Neuronal stem cell (in vitro differentiated cells): ENCODE data around the gene INSM1.
"Not testable (repeated sequence)": the region's sequence is repeated elsewhere in the genome, so short reads cannot be mapped to it uniquely, and the experiment has no call there.

Experiments
- DNase-seq: peaks from one replicate; pipeline ENCODE4 v3.0.0-alpha.2; 2013; ENCODE audit warnings: low spot score
- H2AFZ ChIP-seq: one replicate; pipeline ENCODE4 v1.6.1; 2013; ENCODE audit warnings: mild to moderate bottlenecking, low read length, inconsistent platforms
- H2AK5ac ChIP-seq: 2 replicates; pipeline ENCODE4 v1.6.1; 2013; ENCODE audit warnings: low read depth, mild to moderate bottlenecking, inconsistent platforms, low read length, moderate library complexity, mixed read lengths
- H2BK120ac ChIP-seq: 2 replicates; pipeline ENCODE4 v1.6.1; 2013; ENCODE audit warnings: low read depth, mild to moderate bottlenecking, inconsistent platforms, low read length, moderate library complexity, mixed read lengths
- H2BK12ac ChIP-seq: one replicate; pipeline ENCODE4 v1.6.1; 2013; ENCODE audit warnings: low read length, inconsistent platforms
- H2BK15ac ChIP-seq: 2 replicates; pipeline ENCODE4 v1.6.1; 2013; ENCODE audit warnings: mild to moderate bottlenecking, low read length, inconsistent platforms, mixed read lengths
- H2BK5ac ChIP-seq: one replicate; pipeline ENCODE4 v1.6.1; 2013; ENCODE audit warnings: inconsistent platforms, mild to moderate bottlenecking, low read length, moderate library complexity
- H3K14ac ChIP-seq: one replicate; pipeline ENCODE4 v1.6.1; 2013; ENCODE audit warnings: low read length, inconsistent platforms
- H3K18ac ChIP-seq: 2 replicates; pipeline ENCODE4 v1.6.1; 2013; ENCODE audit warnings: low read length, inconsistent platforms
- H3K23ac ChIP-seq: 2 replicates; pipeline ENCODE4 v1.6.1; 2013; ENCODE audit warnings: low read depth, mild to moderate bottlenecking, mixed read lengths, low read length, inconsistent platforms; ENCODE audit not compliant: poor library complexity
- H3K27ac ChIP-seq: replicated peaks from 3 replicates; pipeline ENCODE4 v1.5.1; 2013; ENCODE audit warnings: low read length, inconsistent platforms
- H3K27me3 ChIP-seq, 3 experiments: 2 replicates each; pipeline ENCODE4 v1.6.1; 2013; ENCODE audit warnings: low read length in 3 of 3, mild to moderate bottlenecking in 2 of 3, inconsistent platforms in 1 of 3, low read depth in 1 of 3, mixed read lengths in 1 of 3, moderate library complexity in 1 of 3; ENCODE audit not compliant: control insufficient read depth in 3 of 3, insufficient read depth in 3 of 3
- H3K36me3 ChIP-seq, 2 donors: replicated peaks in 1 of 2; 2 replicates each; pipeline ENCODE4 v1.6.1; 2013; ENCODE audit warnings: low read length in 2 of 2; ENCODE audit not compliant: control insufficient read depth in 2 of 2, insufficient read depth in 2 of 2
- H3K4ac ChIP-seq: 2 replicates; pipeline ENCODE4 v1.6.1; 2013; ENCODE audit warnings: inconsistent platforms, mild to moderate bottlenecking, low read length, moderate library complexity
- H3K4me1 ChIP-seq, 2 donors: 1 replicate in 1 of 2; 2 replicates in 1 of 2; pipeline ENCODE4 v1.6.1; 2013; ENCODE audit warnings: low read length in 2 of 2, low read depth in 1 of 2; ENCODE audit not compliant: control insufficient read depth in 2 of 2, insufficient read depth in 1 of 2
- H3K4me2 ChIP-seq: one replicate; pipeline ENCODE4 v1.6.1; 2013; ENCODE audit warnings: mild to moderate bottlenecking, low read length, inconsistent platforms; ENCODE audit not compliant: insufficient read depth, poor library complexity, severe bottlenecking
- H3K4me3 ChIP-seq, 2 donors: 2 replicates each; pipeline ENCODE4 v1.5.1; 2013; ENCODE audit warnings: low read length in 2 of 2, mild to moderate bottlenecking in 2 of 2, inconsistent platforms in 1 of 2, moderate library complexity in 1 of 2
- H3K79me1 ChIP-seq: one replicate; pipeline ENCODE4 v1.6.1; 2013; ENCODE audit warnings: low read depth, mild to moderate bottlenecking, inconsistent platforms, low read length, moderate library complexity
- H3K9ac ChIP-seq: one replicate; pipeline ENCODE4 v1.6.1; 2013; ENCODE audit warnings: mild to moderate bottlenecking, low read depth, low read length, inconsistent platforms; ENCODE audit not compliant: poor library complexity
- H3K9me3 ChIP-seq, 2 donors: replicated peaks in 1 of 2; 2 replicates each; pipeline versions ENCODE3 to v1.6.1; 2013; ENCODE audit warnings: low read length in 2 of 2, mild to moderate bottlenecking in 2 of 2, inconsistent platforms in 1 of 2, low read depth in 1 of 2, mixed read lengths in 1 of 2, moderate library complexity in 1 of 2; ENCODE audit not compliant: control insufficient read depth in 2 of 2, insufficient read depth in 1 of 2
- H4K8ac ChIP-seq: one replicate; pipeline ENCODE4 v1.6.1; 2013; ENCODE audit warnings: low read depth, mild to moderate bottlenecking, inconsistent platforms, low read length, moderate library complexity
- H4K91ac ChIP-seq: one replicate; pipeline ENCODE4 v1.6.1; 2013; ENCODE audit warnings: low read length, low read depth, mild to moderate bottlenecking, inconsistent platforms; ENCODE audit not compliant: poor library complexity
- WGBS, 2 donors: extraction: QIAGEN DNeasy Blood & Tissue Kit; methylation state at CpG; one replicate each; pipeline ENCODE4 v1.1.7; 2013; ENCODE audit warnings: missing lambda C conversion rate in 2 of 2, mixed read lengths in 1 of 2; ENCODE audit not compliant: insufficient read length in 2 of 2, insufficient replicate concordance in 1 of 2; ENCODE audit errors: extremely low coverage in 2 of 2; 5-methylcytosine and 5-hydroxymethylcytosine counted together

The INSM1 gene

DNA sequence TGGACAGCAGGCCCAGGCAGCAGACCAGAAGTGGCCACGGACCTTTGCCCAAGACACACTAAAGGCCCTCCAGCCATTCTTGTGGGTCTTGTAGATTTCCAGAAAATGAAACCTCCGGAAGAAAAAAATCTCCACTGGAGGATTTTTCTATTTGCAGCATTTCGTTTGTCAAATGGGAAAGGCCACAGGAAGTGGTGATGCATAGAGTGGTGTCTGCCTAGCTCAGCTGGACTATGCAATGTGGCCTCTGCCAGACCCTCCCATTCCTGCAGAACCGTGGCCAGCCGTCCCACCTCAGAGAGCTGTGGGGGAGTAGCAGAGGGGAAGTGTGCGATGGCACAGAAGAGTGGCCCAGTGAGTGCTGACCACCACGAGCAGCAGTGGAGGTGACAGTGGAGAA lies 24.0 kb upstream of the INSM1 start:
- no CpG with 5 or more reads among the region's 7 CpGs for WGBS, 2 donors
- H3K79me1 ChIP-seq, result no peaks in the 10 kb centered on the region

GRCh38 chr20:20344476-20344875 lies 23.4 kb upstream of the INSM1 start:
- Histone ChIP-seq H3K9me3 (no peaks in the 10 kb centered on the region), H2BK15ac (no peak overlapping the region), H3K4ac (no peak overlapping the region), H3K36me3 (no peaks in the 10 kb centered on the region), H3K79me1 (no peaks in the 10 kb centered on the region), H3K4me1 (no peaks in the 10 kb centered on the region), H3K27ac (no peak overlapping the region), H3K27me3 (peaks cover 0 to 12% (median 0%) of the 10 kb centered on the region in 3 experiments), H3K4me3 (no peak overlapping the region), H4K91ac (no peak overlapping the region), H2BK5ac (no peak overlapping the region), H4K8ac (no peak overlapping the region), H2AK5ac (no peak overlapping the region), H2AFZ (no peak overlapping the region), H3K18ac (no peak overlapping the region), H2BK120ac (no peak overlapping the region), H3K23ac (no peak overlapping the region), H2BK12ac (no peak overlapping the region), H3K14ac (no peak overlapping the region), H3K4me2 (no peak overlapping the region), H3K9ac (no peak overlapping the region)
- WGBS, 2 donors, result no CpG with 5 or more reads among the region's 4 CpGs
- no peak for DNase-seq

More for the DNA sequence above, 24.0 kb upstream of the INSM1 start:
- no peaks in the 10 kb centered on the region for H3K9me3 ChIP-seq
- H3K27me3 ChIP-seq, result peaks cover 0 to 12% (median 0%) of the 10 kb centered on the region in 3 experiments
- H3K4ac ChIP-seq, result no peak overlapping the region
- H3K14ac ChIP-seq, result no peak overlapping the region
- H3K23ac ChIP-seq, result no peak overlapping the region
- no peak overlapping the region for H3K27ac ChIP-seq
- no peak overlapping the region for H2BK120ac ChIP-seq
- no peak overlapping the region for H2BK12ac ChIP-seq
- H4K8ac ChIP-seq, result no peak overlapping the region
- H3K4me1 ChIP-seq, result no peaks in the 10 kb centered on the region
- no peak for DNase-seq
- H2BK15ac ChIP-seq, result no peak overlapping the region
- no peak overlapping the region for H3K18ac ChIP-seq
- no peak overlapping the region for H3K9ac ChIP-seq
- H2AK5ac ChIP-seq, result no peak overlapping the region
- no peak overlapping the region for H3K4me2 ChIP-seq
- no peak overlapping the region for H2BK5ac ChIP-seq
- H4K91ac ChIP-seq, result no peak overlapping the region
- H2AFZ ChIP-seq, result no peak overlapping the region
- H3K4me3 ChIP-seq, result no peak overlapping the region
- no peaks in the 10 kb centered on the region for H3K36me3 ChIP-seq

GRCh38 chr20:20353576-20353975 lies 14.3 kb upstream of the INSM1 start:
- H3K4me1 ChIP-seq, result no peaks in the 10 kb centered on the region
- no peak overlapping the region for H3K14ac ChIP-seq
- H3K23ac ChIP-seq, result no peak overlapping the region
- H4K91ac ChIP-seq, result no peak overlapping the region
- H3K27me3 ChIP-seq, result peaks cover 0 to 3% (median 0%) of the 10 kb centered on the region in 3 experiments
- peaks cover 0 to 4% of the 10 kb centered on the region in 2 donors for H3K9me3 ChIP-seq
- no peak overlapping the region for H2AK5ac ChIP-seq
- H3K36me3 ChIP-seq, result no peaks in the 10 kb centered on the region
- no peak overlapping the region for H3K27ac ChIP-seq
- no peak overlapping the region for H3K18ac ChIP-seq
- H2AFZ ChIP-seq, result no peak overlapping the region
- DNase-seq, result no peak
- H2BK5ac ChIP-seq, result no peak overlapping the region
- no peak overlapping the region for H4K8ac ChIP-seq
- no CpG with 5 or more reads among the region's 3 CpGs for WGBS, 2 donors
- H3K4ac ChIP-seq, result no peak overlapping the region
- H3K79me1 ChIP-seq, result no peaks in the 10 kb centered on the region
- no peak overlapping the region for H2BK120ac ChIP-seq
- H2BK15ac ChIP-seq, result no peak overlapping the region
- H2BK12ac ChIP-seq, result no peak overlapping the region
- H3K4me3 ChIP-seq, result no peak overlapping the region
- no peak overlapping the region for H3K9ac ChIP-seq
- H3K4me2 ChIP-seq, result no peak overlapping the region

- not testable (repeated sequence) for H3K18ac ChIP-seq, H2AFZ ChIP-seq, H3K9me3 ChIP-seq, H2BK12ac ChIP-seq, H2BK5ac ChIP-seq, H3K23ac ChIP-seq, H2BK120ac ChIP-seq, H3K4me2 ChIP-seq, H2AK5ac ChIP-seq, H3K4ac ChIP-seq, H4K8ac ChIP-seq, H3K79me1 ChIP-seq, H3K4me3 ChIP-seq, H3K14ac ChIP-seq, H4K91ac ChIP-seq, H3K36me3 ChIP-seq, H2BK15ac ChIP-seq, H3K27ac ChIP-seq, H3K9ac ChIP-seq, DNase-seq, H3K4me1 ChIP-seq
- peaks cover 0 to 16% (median 6%) of the 10 kb centered on the region in 3 experiments for H3K27me3 ChIP-seq
Measured at GRCh38 chr20:20355503-20355902, 12.4 kb upstream of the INSM1 start.
